Mucosa of rectum (tissue), 2 donors: ENCODE data around the gene COL24A1.

Experiments
- H3K27ac ChIP-seq, 2 donors: one replicate each; pipeline ENCODE4 v1.7.0; 2013; ENCODE audit warnings: inconsistent platforms in 2 of 2, low read depth in 2 of 2, low read length in 2 of 2
- H3K27me3 ChIP-seq, 2 donors: one replicate each; pipeline ENCODE4 v1.7.0; 2013; ENCODE audit warnings: low read length in 2 of 2; ENCODE audit not compliant: control insufficient read depth in 2 of 2, insufficient read depth in 2 of 2
- H3K36me3 ChIP-seq, 2 donors: one replicate each; pipeline ENCODE4 v1.7.0; 2013; ENCODE audit warnings: low read length in 2 of 2; ENCODE audit not compliant: control insufficient read depth in 2 of 2, insufficient read depth in 2 of 2
- H3K4me1 ChIP-seq, 2 donors: one replicate each; pipeline ENCODE4 v1.7.0; 2013; ENCODE audit warnings: low read length in 2 of 2, mild to moderate bottlenecking in 1 of 2; ENCODE audit not compliant: control insufficient read depth in 2 of 2, insufficient read depth in 2 of 2
- H3K4me3 ChIP-seq, 2 donors: one replicate each; pipeline ENCODE4 v1.7.0; 2013; ENCODE audit warnings: low read length in 2 of 2
- H3K9ac ChIP-seq, 2 donors: one replicate each; pipeline ENCODE4 v1.7.0; 2013; ENCODE audit warnings: low read length in 2 of 2, low read depth in 1 of 2, mild to moderate bottlenecking in 1 of 2
- H3K9me3 ChIP-seq, 2 donors: one replicate each; pipeline ENCODE4 v1.7.0; 2013; ENCODE audit warnings: low read length in 2 of 2; ENCODE audit not compliant: control insufficient read depth in 2 of 2
- donor health status: healthy.
- donor health status: Normal muscosa, but diverticular disease.

COL24A1 gene

DNA sequence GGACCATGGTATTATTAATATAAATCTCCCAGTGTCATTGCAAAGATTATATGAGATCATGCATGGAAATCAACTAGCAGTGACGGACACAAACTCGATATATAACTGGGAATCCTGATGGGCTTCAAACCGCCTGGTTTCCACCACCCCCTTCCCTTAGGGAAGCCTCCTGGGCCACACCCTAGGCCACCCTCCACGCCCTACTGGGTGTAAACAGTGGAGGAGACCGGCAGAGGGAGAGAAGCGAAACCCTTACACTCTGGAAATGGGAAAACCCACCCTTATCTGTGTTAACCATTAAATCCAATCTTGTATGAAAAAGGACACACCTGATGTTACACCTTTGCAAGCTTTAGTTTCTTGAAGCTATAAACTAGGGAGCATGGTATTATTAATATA, 447.7 kb downstream of the COL24A1 start:
- H3K36me3 ChIP-seq: peaks cover 3 to 8% of the 10 kb centered on the region in 2 donors
- peak overlapping the region; percentile 85 to 91 for H3K27ac ChIP-seq
- H3K9me3 ChIP-seq: no peaks in the 10 kb centered on the region
- H3K9ac ChIP-seq: peak overlapping the region; percentile 81 to 87
- peak overlapping the region; percentile 90 to 96 for H3K4me3 ChIP-seq
- H3K27me3 ChIP-seq: no peaks in the 10 kb centered on the region
- H3K4me1 ChIP-seq: peaks cover 14 to 17% of the 10 kb centered on the region in 2 donors

DNA sequence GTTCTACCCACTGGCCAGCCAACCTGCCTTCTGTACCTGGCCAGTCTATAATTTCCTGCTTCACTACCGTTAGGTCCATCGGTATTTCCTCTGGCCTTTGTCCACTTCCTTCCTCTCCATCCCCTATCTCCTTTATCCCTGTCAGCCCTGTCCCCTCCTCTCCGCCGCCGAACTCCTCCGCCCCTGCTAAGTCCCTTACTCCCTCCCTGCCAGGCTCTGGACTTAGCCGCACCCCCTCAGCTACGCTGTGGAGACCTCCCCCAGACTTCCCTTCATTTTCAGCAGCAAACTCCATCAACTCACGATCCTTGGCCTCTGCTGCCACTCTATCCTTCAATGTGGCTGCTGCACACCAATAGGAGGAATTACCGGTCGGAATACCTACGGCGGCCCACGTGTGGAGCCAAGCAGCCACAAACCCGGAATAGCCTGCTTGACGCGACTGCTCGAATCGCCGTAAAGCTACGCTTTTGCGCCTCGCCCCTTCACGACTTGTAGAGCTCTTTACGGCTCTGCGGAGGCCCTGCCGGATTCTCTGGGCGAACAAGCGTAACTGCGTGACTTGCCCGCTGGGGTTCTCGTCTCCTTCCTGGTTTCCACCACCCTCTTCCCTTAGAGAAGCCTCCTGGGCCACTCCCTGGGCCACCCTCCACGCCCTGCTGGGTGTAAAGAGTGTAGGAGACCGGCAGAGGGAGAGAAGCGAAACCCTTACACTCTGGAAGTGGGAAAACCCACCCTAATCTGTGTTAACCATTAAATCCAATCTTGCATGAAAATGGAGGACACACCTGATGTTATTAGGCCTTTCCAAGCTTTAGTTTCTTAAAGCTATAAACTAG, 448.4 kb downstream of the COL24A1 start, which contains the start of gene ZNHIT6:
ZNHIT6 (minus strand) TSS at position 444 of the 839 bp plus-strand sequence; CDS start at position 295, 149 bp downstream.
- H3K4me3 ChIP-seq: peak within 1 kb of the TSS; percentile 90 to 96
- H3K36me3 ChIP-seq: peaks cover 3 to 8% of the 10 kb centered on the region in 2 donors
- peak within 1 kb of the TSS; percentile 85 to 91 for H3K27ac ChIP-seq
- peaks cover 14 to 17% of the 10 kb centered on the region in 2 donors for H3K4me1 ChIP-seq
- peak within 1 kb of the TSS; percentile 81 to 87 for H3K9ac ChIP-seq
- H3K9me3 ChIP-seq: no peaks in the 10 kb centered on the region
- no peaks in the 10 kb centered on the region for H3K27me3 ChIP-seq

DNA sequence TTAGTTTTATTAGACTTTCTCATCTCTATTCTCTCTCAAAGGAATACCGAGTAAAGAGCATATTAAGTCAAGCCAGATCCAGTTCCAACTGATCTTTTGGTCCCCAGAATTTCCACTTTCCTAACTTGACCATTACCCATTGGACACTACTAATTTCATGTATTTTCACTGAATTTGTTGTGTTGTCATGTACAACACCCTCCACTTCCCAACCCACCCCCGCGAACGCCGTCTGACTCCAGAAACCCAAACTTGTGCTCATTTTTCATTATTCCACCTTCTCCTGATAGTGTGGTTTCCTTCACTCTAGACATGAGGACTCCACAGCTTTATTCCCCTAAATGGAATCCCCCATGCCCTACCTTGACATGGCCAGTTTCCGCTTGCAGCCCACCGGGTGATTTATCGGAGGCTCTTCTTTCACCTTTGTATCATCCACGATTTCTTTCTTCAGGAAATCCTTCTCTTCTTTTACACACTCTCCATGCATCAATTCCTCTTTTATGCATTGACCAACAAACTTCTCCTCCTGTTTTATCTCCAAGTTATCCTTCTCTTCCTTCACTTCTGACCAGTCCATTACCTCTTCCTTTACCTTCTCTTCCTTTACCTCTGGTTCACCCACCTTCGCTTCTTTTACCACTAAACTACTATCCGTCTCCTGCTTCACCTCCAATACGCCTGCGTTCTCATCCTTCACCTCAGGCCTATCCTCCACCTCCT, 449.1 kb downstream of the COL24A1 start:
- H3K9me3 ChIP-seq: no peaks in the 10 kb centered on the region
- H3K9ac ChIP-seq: peak overlapping the region; percentile 81 to 87
- H3K4me1 ChIP-seq: peaks cover 14 to 17% of the 10 kb centered on the region in 2 donors
- H3K4me3 ChIP-seq: peak overlapping the region; percentile 90 to 96
- peaks cover 3 to 8% of the 10 kb centered on the region in 2 donors for H3K36me3 ChIP-seq
- H3K27me3 ChIP-seq: no peaks in the 10 kb centered on the region
- H3K27ac ChIP-seq: peak overlapping the region; percentile 85 to 91

GRCh38 chr1:85705940-85706339, 450.6 kb downstream of the COL24A1 start:
- no peak overlapping the region for H3K27ac ChIP-seq
- H3K36me3 ChIP-seq: peaks cover 8 to 14% of the 10 kb centered on the region in 2 donors
- H3K9ac ChIP-seq: no peak overlapping the region
- no peak overlapping the region for H3K4me3 ChIP-seq
- H3K27me3 ChIP-seq: no peaks in the 10 kb centered on the region
- H3K4me1 ChIP-seq: peaks cover 14 to 17% of the 10 kb centered on the region in 2 donors
- no peaks in the 10 kb centered on the region for H3K9me3 ChIP-seq

GRCh38 chr1:85700422-85700821, 456.1 kb downstream of the COL24A1 start:
- no peak overlapping the region for H3K4me3 ChIP-seq
- no peak overlapping the region for H3K9ac ChIP-seq
- no peaks in the 10 kb centered on the region for H3K27me3 ChIP-seq
- no peaks in the 10 kb centered on the region for H3K4me1 ChIP-seq
- H3K27ac ChIP-seq: no peak overlapping the region
- H3K9me3 ChIP-seq: no peaks in the 10 kb centered on the region
- peaks cover 7 to 19% of the 10 kb centered on the region in 2 donors for H3K36me3 ChIP-seq

DNA sequence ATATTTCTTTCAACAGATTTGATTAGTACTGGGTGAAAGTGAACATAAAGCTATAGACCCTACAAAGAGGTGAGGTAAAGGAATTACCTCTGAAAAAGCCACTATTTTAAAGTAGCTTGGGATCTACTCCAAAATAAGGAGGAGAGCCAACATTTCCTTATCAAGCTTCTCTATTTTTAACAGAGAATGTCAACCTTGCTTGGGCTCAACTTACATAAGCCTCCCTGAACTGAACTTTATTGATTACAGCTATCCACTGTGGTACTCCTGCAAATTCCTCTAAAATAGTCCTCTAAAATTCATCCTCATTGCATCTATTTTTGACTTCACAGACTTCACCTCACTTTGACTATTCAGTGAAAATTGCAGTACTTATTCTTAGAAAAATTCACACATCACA, 458.7 kb downstream of the COL24A1 start:
- peaks cover 5 to 14% of the 10 kb centered on the region in 2 donors for H3K36me3 ChIP-seq
- H3K4me1 ChIP-seq: no peaks in the 10 kb centered on the region
- H3K9me3 ChIP-seq: no peaks in the 10 kb centered on the region
- H3K4me3 ChIP-seq: no peak overlapping the region
- H3K9ac ChIP-seq: no peak overlapping the region
- no peaks in the 10 kb centered on the region for H3K27me3 ChIP-seq
- no peak overlapping the region for H3K27ac ChIP-seq

GRCh38 chr1:85692730-85693314, 463.8 kb downstream of the COL24A1 start:
- H3K9ac ChIP-seq: no peak overlapping the region
- H3K27ac ChIP-seq: no peak overlapping the region
- no peaks in the 10 kb centered on the region for H3K9me3 ChIP-seq
- H3K27me3 ChIP-seq: no peaks in the 10 kb centered on the region
- H3K4me1 ChIP-seq: no peaks in the 10 kb centered on the region
- no peak overlapping the region for H3K4me3 ChIP-seq
- H3K36me3 ChIP-seq: no peaks in the 10 kb centered on the region

DNA sequence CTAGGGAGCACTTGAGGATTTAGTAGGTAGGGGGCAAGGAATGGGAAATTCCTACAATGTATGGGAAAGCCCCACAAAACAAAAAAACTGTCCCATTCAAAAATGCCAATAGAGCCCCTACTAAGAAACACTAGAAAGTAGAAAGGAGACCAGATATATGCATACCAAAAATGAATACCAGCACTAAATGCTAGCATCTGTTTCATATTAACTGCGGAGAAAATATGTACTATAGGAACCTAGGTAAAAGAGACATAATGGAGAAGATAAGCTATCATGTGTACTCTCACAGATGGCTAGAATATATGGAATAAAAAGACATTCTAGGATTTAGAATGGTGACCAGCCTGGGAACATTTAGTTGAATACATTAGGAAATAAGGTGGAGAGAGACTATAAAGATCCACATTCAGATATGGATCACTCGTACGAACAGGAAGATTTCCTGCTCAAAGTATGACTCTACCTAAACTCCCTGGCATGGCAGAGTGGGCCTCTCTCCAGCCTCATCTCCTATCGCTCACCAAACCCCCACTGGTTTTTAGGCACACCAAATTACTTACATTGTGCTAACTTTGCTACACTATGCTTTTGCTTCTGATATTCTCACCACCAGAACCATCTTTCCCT, 466.7 kb downstream of the COL24A1 start:
- H3K9ac ChIP-seq: no peak overlapping the region
- no peak overlapping the region for H3K27ac ChIP-seq
- H3K4me3 ChIP-seq: no peak overlapping the region
- H3K9me3 ChIP-seq: no peaks in the 10 kb centered on the region
- no peaks in the 10 kb centered on the region for H3K27me3 ChIP-seq
- H3K4me1 ChIP-seq: no peaks in the 10 kb centered on the region
- H3K36me3 ChIP-seq: peaks cover 0 to 4% of the 10 kb centered on the region in 2 donors

DNA sequence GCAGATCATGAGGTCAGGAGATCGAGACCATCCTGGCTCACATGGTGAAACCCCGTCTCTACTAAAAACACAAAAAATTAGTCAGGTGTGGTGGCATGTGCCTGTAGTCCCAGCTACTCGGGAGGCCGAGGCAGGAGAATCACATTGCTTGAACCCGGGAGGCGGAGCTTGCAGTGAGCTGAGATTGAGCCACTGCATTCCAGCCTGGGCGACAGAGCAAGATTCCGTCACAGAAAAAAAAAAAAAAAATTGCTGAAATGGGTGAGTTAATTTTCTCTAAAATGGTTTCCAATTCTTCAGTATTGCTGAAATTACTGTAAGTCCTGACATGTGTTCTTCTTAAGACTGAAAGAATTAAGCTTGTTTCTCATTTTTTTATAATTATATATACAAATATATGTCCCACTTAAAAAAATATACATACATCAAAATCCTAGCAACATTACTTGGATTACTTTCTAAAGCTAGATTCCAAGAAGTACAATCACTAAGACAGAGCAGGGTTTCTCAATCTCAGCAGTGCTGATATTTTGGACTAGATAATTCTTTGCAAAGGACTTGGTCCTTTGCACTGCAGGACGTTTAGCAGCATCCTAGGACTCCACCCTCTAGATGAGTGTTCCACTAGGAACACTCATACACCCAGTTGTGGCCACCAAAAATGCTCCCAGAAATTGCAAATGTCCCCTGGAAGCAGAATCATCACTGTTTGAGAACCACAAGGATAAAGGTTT, 473.1 kb downstream of the COL24A1 start:
- Histone ChIP-seq H3K9me3 (no peaks in the 10 kb centered on the region), H3K27ac (no peak overlapping the region), H3K4me1 (no peaks in the 10 kb centered on the region), H3K4me3 (no peak overlapping the region), H3K9ac (no peak overlapping the region), H3K27me3 (no peaks in the 10 kb centered on the region), H3K36me3 (peaks cover 4 to 10% of the 10 kb centered on the region in 2 donors)
